ENCODE results near the gene NES.
A peak's percentile ranks its signal among the peaks of the same experiment; 100 is the strongest.
"Not testable (repeated sequence)": the region's sequence is repeated elsewhere in the genome, so short reads cannot be mapped to it uniquely, and the experiment has no call there.

Gene NES

GRCh38 chr1:156644146-156644545 lies 33.1 kb downstream of the NES start:
- DNase-seq, result no peak

DNA sequence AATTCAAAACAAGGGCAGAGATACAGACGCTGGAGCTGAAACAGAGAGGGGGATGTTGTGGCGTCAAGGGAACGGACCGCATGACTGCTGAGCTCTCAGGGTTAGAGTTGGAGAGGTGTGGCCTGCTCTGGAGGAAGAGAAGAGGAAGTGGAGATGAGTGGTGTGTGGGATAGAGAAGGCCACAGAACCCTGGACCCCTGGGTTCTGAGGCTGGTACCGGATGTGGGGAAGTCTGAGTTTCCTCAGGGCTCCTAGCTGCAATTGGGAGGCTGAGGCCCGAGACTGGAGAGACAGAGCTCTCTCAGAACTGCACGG lies 33.5 kb downstream of the NES start:
- DNase-seq, result no peak

- no peak for DNase-seq
Measured at GRCh38 chr1:156643049-156643777, 34.0 kb downstream of the NES start.

GRCh38 chr1:156642265-156643048 lies 34.8 kb downstream of the NES start:
- no peak for DNase-seq

GRCh38 chr1:156641761-156642264 lies 35.4 kb downstream of the NES start, which contains the start of gene BCAN:
TSS of gene BCAN (plus strand) at chr1:156642117. CDS start at chr1:156646055, 3,938 bp downstream.
- DNase-seq, result no peak

DNA sequence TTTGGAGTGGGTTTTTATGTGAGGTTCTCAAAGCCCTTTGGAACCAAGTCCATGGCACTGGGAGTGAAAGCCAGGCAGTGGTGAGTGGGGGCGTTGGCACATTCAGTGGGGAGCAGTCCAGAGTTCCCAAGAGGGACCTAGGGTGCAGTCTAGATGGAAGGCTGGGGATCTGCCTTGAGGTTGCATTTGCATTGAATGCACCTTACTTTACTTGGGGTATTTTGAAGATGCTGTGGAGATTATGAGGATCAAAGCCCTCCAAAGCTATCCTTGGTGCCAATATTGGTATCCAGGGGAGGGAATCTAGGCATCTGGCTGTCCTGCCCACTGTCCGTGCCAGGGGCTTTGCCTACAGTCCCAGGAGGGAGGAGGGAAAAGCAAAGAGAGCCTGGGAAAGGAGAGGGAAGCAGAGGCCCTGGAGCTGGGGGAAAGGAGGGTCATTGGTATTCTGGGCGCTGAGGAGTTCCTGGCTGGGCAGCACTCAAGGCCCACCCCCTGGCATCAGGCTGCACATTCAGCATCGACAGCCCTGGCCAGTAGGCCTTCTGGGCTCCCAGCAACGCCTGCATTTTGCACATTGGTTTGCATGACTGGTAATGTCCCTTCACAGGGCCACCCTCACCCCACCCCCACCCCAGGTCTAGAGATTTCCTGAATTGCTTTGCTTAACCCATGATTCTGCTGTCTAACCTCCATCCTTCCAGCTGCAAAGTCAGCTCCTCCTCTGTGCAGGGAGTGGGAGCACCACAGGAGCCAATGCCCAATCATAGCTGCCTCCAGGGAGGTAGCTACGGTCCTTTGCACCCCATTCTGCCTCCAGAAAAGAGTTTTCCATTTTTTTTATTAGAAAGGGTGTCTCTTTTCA lies 36.1 kb downstream of the NES start:
- no peak for DNase-seq

- no peak for DNase-seq
Measured at GRCh38 chr1:156639601-156640101, 37.6 kb downstream of the NES start.

DNA sequence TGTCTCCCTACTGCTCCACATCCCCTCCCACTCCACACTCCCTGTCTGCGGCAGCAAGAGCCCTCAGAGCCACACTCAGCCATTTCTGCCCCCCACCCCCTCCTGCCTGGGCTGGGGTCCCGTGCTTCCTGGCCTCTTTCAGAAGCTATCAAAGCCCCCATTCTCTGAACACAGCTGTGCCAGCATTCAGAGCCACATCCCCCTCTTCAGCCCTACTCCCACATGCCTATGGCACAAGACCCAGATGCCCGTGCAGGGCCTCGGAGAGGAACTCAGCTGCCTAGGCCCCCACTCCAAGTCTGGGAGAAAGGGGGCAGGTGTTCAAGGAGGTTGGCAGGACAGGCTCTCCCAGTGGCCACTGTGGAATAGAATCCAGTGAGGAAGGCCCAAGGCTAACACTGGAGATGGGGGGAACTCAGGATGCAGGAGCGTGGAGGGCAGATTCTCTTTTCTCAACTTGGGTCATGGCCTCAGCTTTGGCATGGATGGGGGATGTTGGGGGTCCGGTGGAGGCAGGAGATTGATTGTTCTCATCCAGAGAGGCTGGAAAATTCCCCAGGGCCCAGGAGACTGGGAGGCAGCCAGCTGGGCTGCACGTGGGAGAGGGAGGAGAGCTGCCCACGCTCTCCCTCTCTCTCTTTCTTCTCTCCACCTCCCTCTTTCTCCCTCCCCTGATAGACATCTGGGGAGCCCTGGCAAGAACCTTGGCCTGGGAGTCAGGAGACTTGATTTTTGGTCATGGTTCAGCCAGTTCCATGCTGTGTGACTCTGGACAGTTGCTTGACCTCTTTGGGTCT lies 38.8 kb downstream of the NES start:
- DNase-seq, result no peak

- DNase-seq, result no peak
Measured at GRCh38 chr1:156632355-156632754, 44.9 kb downstream of the NES start.

DNA sequence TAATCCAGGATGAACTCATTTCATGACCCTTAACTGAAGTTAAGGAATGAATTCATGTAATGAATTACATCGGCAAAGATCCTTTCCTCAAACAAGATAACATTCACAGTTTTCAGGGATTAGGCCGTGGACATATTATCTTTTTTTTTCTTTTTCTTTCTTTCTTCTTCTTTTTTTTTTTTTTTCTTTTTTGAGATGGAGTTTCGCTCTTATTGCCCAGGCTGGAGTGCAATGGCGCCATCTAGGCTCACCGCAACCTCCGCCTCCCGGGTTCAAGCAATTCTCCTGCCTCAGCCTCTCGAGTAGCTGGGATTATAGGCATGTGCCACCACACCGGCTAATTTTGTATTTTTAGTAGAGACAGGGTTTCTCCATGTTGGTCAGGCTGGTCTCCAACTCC lies 46.1 kb downstream of the NES start:
- DNase-seq, result not testable (repeated sequence)

DNA sequence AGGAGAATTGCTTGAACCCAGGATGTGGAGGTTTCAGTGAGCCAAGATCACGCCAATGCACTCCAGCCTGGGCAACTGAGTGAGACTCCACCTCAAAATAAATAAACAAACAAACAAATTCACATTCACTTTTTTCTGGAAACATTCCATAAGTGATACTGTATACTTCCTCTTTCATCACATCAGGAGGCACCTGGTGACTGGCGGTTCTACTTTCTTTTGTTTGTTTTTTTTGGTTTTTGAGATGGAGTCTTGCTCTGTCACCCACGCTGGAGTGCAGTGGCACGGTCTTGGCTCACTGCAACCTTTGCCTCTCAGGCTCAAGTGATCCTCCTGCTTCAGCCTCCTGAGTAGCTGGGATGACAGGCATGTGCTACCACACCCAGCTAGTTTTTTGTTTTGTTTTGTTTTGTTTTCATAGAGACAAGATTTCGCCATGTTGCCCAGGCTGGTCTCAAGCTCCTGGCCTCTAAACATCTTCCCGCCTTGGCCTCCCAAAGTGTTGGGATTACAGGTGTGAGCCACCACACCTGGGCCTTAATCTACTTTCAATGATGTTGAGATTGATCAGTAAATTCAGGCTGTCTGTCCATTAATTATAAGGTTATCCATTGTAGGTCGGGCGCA lies 47.3 kb downstream of the NES start:
- no peak for DNase-seq

GRCh38 chr1:156627313-156627880 lies 49.8 kb downstream of the NES start:
- DNase-seq, result peak; percentile 25

GRCh38 chr1:156626079-156626438 lies 51.1 kb downstream of the NES start:
- no peak for DNase-seq

DNA sequence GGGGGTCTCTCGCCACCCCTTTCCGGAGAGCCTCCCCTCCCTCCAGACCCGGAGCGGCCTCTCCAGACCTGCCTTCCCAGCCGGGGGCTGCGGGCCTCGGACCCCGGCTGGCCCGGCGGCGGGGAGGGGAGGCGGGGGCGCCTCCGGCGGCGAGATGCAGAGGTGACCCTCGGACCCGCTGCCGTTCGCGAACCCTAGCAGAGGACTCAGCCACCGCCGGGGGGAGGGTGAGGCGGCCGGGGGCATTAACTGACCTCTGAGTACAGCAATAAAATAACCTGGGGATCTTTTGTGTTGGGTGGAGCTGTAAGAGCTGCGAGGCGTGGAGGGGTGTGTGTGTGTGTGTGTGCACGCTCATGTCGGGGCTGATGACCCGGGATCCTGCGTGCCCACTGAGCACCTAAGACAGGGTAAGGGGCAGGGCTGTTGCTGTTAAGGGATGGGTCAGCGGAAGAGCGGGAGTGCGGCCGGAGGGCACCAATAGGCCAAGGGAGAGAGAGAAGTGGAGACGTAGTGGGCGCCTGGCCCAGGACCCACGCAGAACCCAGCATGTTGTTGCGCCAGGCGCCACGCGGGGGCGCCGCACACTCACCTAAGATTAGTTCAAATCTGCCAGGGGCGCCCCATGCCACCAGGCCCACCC lies 51.6 kb downstream of the NES start:
- DNase-seq, result peak; percentile 30

- DNase-seq, result no peak
Measured at GRCh38 chr1:156624814-156625435, 52.3 kb downstream of the NES start.

GRCh38 chr1:156623946-156624813 lies 53.0 kb downstream of the NES start:
- no peak for DNase-seq

- DNase-seq, result no peak
Measured at GRCh38 chr1:156622581-156623297, 54.5 kb downstream of the NES start.

GRCh38 chr1:156619582-156619955 lies 57.6 kb downstream of the NES start:
- no peak for DNase-seq
